Lower lobe of right lung (tissue), 2 donors: ENCODE data around the gene FBLN2. TPM values are rescaled to one million over a fixed set of nuclear protein-coding genes. Genes with fewer than 3 reads are reported as not detected.

ENCODE experiments used
- ATAC-seq, 2 donors: fragments of 200-7000 bp; cut with Tn5 transposase; one replicate each; pipeline ENCODE4 v1.9.1; 2020 to 2022; ENCODE audit warnings: mild to moderate bottlenecking in 2 of 2, moderate library complexity in 2 of 2
- DNase-seq: peaks from one replicate; pipeline ENCODE4 v3.0.0-alpha.2; 2020
- H3K27ac ChIP-seq: fragments of 200-600 bp; one replicate; pipeline ENCODE4 v1.8.0; 2022
- H3K27me3 ChIP-seq: fragments of 200-600 bp; one replicate; pipeline ENCODE4 v1.8.0; 2022; ENCODE audit warnings: low read depth
- H3K36me3 ChIP-seq: fragments of 200-600 bp; one replicate; pipeline ENCODE4 v1.8.0; 2022; ENCODE audit warnings: mild to moderate bottlenecking
- H3K4me1 ChIP-seq: fragments of 200-600 bp; one replicate; pipeline ENCODE4 v1.8.0; 2022
- H3K4me3 ChIP-seq: fragments of 200-600 bp; one replicate; pipeline ENCODE4 v1.8.0; 2022; ENCODE audit warnings: mild to moderate bottlenecking
- H3K9me3 ChIP-seq: fragments of 200-600 bp; one replicate; pipeline ENCODE4 v1.8.0; 2022
- CTCF ChIP-seq: fragments of 200-600 bp; IDR thresholded peaks from one replicate; pipeline ENCODE4 v1.8.0; 2022; ENCODE audit warnings: antibody characterized with exemption, mild to moderate bottlenecking
- intact Hi-C: fragments of 100-400 bp; cut with DNase I; formaldehyde crosslinking; loops from one replicate; pipeline ENCODE4 v1.11.0; 2022
- total RNA-seq: library from RNA; stranded (reverse); fragmentation: NEBNext Ultra II Directional; extraction: Animal tissue kit (Norgen Biotek cat#: 25700); gene quantifications from one replicate; pipeline ENCODE4 v1.2.1, GENCODE V29; 2021
- donor health status: DM: no; HTN: yes; CAD: no; lungs with severe emphysema.

FBLN2 gene
- total RNA-seq, 1 donor from 2014 or later = 40.8 TPM

DNA sequence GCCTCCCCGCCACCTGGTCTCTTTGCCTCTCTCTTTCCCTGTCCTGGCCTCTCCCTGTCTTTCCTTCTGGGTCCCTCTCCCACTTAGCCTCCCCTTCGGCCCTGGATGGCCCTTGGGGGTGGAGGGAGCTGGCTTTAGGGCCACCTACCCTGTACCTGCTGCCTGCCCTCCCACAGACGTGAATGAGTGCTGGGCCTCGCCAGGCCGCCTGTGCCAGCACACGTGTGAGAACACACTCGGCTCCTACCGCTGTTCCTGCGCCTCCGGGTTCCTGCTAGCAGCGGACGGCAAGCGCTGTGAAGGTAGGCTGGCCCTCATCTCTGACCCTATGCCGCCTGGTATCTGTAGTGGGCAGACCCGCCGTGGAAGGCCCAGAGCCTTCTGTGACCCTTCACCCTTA, 80.7 kb downstream of the FBLN2 start:
- H3K9me3 ChIP-seq = no peaks in the 10 kb centered on the region
- H3K4me3 ChIP-seq = no peak overlapping the region
- no peak for ATAC-seq
- H3K36me3 ChIP-seq = no peaks in the 10 kb centered on the region
- H3K27me3 ChIP-seq = no peaks in the 10 kb centered on the region
- no peaks in the 10 kb centered on the region for H3K4me1 ChIP-seq
- no peak for TF ChIP-seq CTCF
- no peak for DNase-seq
- no peak overlapping the region for H3K27ac ChIP-seq
- intact Hi-C loops = no loop called here

GRCh38 chr3:13631256-13631655, 82.3 kb downstream of the FBLN2 start:
- no peaks in the 10 kb centered on the region for H3K4me1 ChIP-seq
- no peaks in the 10 kb centered on the region for H3K36me3 ChIP-seq
- H3K9me3 ChIP-seq = no peaks in the 10 kb centered on the region
- H3K27ac ChIP-seq = no peak overlapping the region
- ATAC-seq (no peak), DNase-seq (no peak)
- no peak for TF ChIP-seq CTCF
- no peaks in the 10 kb centered on the region for H3K27me3 ChIP-seq
- intact Hi-C loops = no loop called here
- no peak overlapping the region for H3K4me3 ChIP-seq

DNA sequence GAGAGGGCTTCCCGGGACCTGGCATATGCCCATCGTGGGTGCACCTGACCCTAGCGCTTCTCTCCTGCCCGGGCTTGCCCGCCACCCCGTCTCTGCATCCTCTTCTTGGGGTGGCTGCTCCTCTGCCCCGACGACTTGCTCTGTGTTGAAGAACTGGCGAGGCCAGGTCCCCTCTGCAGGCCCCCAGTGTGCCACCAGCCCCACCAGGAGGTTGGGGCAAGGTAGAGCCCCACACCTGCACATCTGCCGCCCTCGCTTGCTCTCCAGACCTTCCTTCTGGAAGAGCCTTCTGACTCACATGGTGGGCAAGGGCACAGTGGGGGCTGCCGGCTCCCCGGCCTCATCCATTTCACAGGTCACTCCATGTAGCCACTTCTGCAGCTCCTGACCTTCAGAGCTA, 84.3 kb downstream of the FBLN2 start:
- H3K27ac ChIP-seq = no peak overlapping the region
- no peak for TF ChIP-seq CTCF
- intact Hi-C loops = no loop called here
- H3K4me1 ChIP-seq = no peaks in the 10 kb centered on the region
- H3K36me3 ChIP-seq = no peaks in the 10 kb centered on the region
- no peaks in the 10 kb centered on the region for H3K9me3 ChIP-seq
- DNase-seq = no peak
- ATAC-seq = no peak
- H3K27me3 ChIP-seq = no peaks in the 10 kb centered on the region
- no peak overlapping the region for H3K4me3 ChIP-seq

DNA sequence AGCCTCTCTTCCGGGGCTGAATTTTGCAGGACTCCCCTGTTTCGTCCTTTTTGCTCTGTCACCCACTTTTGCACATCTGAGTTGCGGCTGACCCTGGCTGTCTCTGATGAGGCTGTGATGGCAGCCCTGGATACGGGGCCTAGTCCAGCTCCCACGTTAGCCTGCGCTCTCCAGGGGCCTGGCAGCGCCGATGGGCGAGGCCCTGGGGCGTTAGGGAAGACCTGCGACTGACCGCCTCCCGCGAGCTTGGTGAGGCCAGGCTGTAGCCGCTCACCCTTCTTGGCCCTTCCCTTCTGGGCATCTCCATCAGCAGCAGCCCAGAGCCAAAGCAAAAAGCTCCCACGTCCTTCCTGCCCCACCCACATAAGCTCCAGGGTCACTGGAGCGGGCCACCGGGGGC, 85.2 kb downstream of the FBLN2 start:
- H3K4me1 ChIP-seq = no peaks in the 10 kb centered on the region
- no peak overlapping the region for H3K4me3 ChIP-seq
- no peaks in the 10 kb centered on the region for H3K27me3 ChIP-seq
- TF ChIP-seq CTCF = no peak
- no peaks in the 10 kb centered on the region for H3K36me3 ChIP-seq
- no peak for DNase-seq
- intact Hi-C loops = no loop called here
- ATAC-seq = no peak
- no peaks in the 10 kb centered on the region for H3K9me3 ChIP-seq
- H3K27ac ChIP-seq = no peak overlapping the region

- Histone ChIP-seq H3K27me3 (no peaks in the 10 kb centered on the region), H3K9me3 (no peaks in the 10 kb centered on the region), H3K4me1 (no peaks in the 10 kb centered on the region), H3K4me3 (no peak overlapping the region), H3K36me3 (no peaks in the 10 kb centered on the region), H3K27ac (no peak overlapping the region)
- intact Hi-C loops = no loop called here
- no peak for DNase-seq
- no peak for ATAC-seq
- TF ChIP-seq CTCF = no peak
These were observed 85.7 kb downstream of the FBLN2 start for GRCh38 chr3:13634615-13635014.

DNA sequence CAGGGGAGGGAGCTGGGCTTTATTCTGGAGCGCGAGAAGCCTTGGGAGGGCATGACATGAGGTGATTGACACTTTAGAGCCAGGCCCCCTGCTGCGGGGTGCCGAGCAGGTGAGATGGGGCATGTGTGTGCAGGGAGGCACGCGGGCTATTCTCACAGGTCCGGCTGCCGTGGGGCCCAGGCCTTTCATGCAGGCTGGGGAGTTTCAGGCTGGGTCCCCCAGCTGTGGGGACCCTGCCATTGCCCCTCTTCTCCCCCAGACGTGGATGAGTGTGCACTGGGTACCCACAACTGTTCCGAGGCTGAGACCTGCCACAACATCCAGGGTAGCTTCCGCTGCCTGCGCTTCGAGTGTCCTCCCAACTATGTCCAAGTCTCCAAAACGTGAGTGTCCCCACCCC, 87.3 kb downstream of the FBLN2 start:
- ATAC-seq = no peak
- no peak for TF ChIP-seq CTCF
- no peaks in the 10 kb centered on the region for H3K4me1 ChIP-seq
- H3K27ac ChIP-seq = no peak overlapping the region
- intact Hi-C loops = no loop called here
- no peaks in the 10 kb centered on the region for H3K36me3 ChIP-seq
- DNase-seq = no peak
- no peaks in the 10 kb centered on the region for H3K27me3 ChIP-seq
- no peaks in the 10 kb centered on the region for H3K9me3 ChIP-seq
- H3K4me3 ChIP-seq = no peak overlapping the region
